ENCODE measurements around the gene TPX2. TPM values are rescaled to one million over a fixed set of nuclear protein-coding genes. Genes with fewer than 3 reads are reported as not detected.
A peak's percentile ranks its signal among the peaks of the same experiment; 100 is the strongest.

Gene TPX2
- total RNA-seq, 1 donor from 2014 or later = 22.6 TPM

DNA sequence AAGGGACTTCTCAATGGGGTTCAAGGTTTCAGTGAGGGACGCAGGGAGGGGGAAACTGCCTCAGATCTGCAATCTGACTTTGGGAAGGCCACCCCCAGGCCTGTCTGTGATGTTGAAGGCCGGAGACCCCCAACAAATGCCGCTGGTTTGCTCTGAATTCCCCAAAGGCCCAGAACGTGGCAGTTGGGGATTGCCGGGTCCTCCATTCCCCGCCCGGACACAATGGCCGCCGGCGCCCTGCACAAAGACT lies 16.1 kb upstream of the TPX2 start:
- no peaks in the 10 kb centered on the region for H3K27me3 Mint-ChIP-seq (ENCODE audit: unreplicated experiment)
- peak overlapping the region; percentile 90 for H3K4me3 Mint-ChIP-seq (ENCODE audit: unreplicated experiment)
- TF ChIP-seq CTCF (IDR thresholded peaks at IDR 0.05) = peak; percentile 28
- peak overlapping the region; percentile 98 for H3K27ac Mint-ChIP-seq (ENCODE audit: unreplicated experiment)
- H3K4me1 Mint-ChIP-seq (ENCODE audit: unreplicated experiment) = peaks cover 48% of the 10 kb centered on the region
- no peaks in the 10 kb centered on the region for H3K9me3 Mint-ChIP-seq (ENCODE audit: unreplicated experiment)
- peaks cover 20% of the 10 kb centered on the region for H3K36me3 Mint-ChIP-seq (ENCODE audit: unreplicated experiment)
- DNase-seq (ENCODE audit: extremely low spot score, unreplicated experiment) = no peak

- Mint-ChIP-seq H3K36me3 (ENCODE audit: unreplicated experiment) (peaks cover 20% of the 10 kb centered on the region), H3K4me3 (ENCODE audit: unreplicated experiment) (peak overlapping the region; percentile 90), H3K9me3 (ENCODE audit: unreplicated experiment) (no peaks in the 10 kb centered on the region), H3K4me1 (ENCODE audit: unreplicated experiment) (peaks cover 46% of the 10 kb centered on the region), H3K27me3 (ENCODE audit: unreplicated experiment) (no peaks in the 10 kb centered on the region), H3K27ac (ENCODE audit: unreplicated experiment) (peak overlapping the region; percentile 98)
- peak; percentile 99 for DNase-seq (ENCODE audit: extremely low spot score, unreplicated experiment)
- TF ChIP-seq CTCF (IDR thresholded peaks at IDR 0.05) = peak; percentile 94
These were observed 15.6 kb upstream of the TPX2 start for GRCh38 chr20:31723319-31724078.

GRCh38 chr20:31731321-31731717 lies 7.8 kb upstream of the TPX2 start:
- no peak for TF ChIP-seq CTCF (IDR thresholded peaks at IDR 0.05)
- no peak for DNase-seq (ENCODE audit: extremely low spot score, unreplicated experiment)
- no peaks in the 10 kb centered on the region for H3K9me3 Mint-ChIP-seq (ENCODE audit: unreplicated experiment)
- H3K27me3 Mint-ChIP-seq (ENCODE audit: unreplicated experiment) = no peaks in the 10 kb centered on the region
- no peak overlapping the region for H3K27ac Mint-ChIP-seq (ENCODE audit: unreplicated experiment)
- no peak overlapping the region for H3K4me3 Mint-ChIP-seq (ENCODE audit: unreplicated experiment)
- H3K36me3 Mint-ChIP-seq (ENCODE audit: unreplicated experiment) = no peaks in the 10 kb centered on the region
- peaks cover 5% of the 10 kb centered on the region for H3K4me1 Mint-ChIP-seq (ENCODE audit: unreplicated experiment)

DNA sequence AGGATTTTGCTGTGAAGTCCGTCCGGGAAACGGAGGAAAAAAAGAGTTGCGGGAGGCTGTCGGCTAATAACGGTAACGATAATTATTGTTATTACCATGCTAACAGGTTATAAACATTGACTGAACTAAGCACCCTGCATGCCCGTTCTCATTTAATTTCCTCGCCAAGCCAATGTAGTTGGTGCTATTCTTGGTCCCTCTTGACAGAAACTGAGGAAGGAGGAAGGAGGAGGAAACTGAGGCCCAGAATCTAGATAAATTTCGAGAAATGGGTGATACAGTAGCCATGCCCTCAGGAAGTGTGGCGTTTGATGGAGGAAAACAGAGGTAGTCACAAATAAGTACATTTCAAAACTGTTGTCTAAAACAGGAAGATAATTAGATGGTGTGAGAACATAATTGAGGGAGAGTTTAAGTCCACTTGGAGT lies 474 bp downstream of the TPX2 start:
- DNase-seq (ENCODE audit: extremely low spot score, unreplicated experiment) = no peak
- Mint-ChIP-seq H3K9me3 (ENCODE audit: unreplicated experiment) (no peaks in the 10 kb centered on the region), H3K27ac (ENCODE audit: unreplicated experiment) (no peak overlapping the region), H3K36me3 (ENCODE audit: unreplicated experiment) (no peaks in the 10 kb centered on the region), H3K4me1 (ENCODE audit: unreplicated experiment) (peaks cover 4% of the 10 kb centered on the region), H3K27me3 (ENCODE audit: unreplicated experiment) (no peaks in the 10 kb centered on the region), H3K4me3 (ENCODE audit: unreplicated experiment) (no peak overlapping the region)
- no peak for TF ChIP-seq CTCF (IDR thresholded peaks at IDR 0.05)

DNA sequence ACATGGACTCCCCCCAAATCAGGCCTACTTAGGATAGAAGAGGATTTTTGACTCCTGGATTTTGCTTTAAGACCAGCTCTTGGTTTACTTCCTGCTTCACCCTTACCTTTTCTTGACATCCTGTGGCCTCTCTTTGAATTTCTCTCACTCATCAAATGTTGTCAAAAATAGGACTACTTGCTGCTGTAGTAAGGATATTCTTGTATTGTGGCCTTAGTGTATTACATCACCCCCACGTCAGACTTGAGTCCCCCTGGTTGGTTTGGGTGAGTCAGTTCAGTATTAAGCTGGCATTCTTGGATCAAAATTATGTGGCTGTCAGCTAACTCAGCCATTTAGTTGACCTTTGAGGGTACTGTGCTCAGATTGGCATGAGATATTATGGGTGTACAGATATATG lies 1.1 kb downstream of the TPX2 start:
- H3K4me3 Mint-ChIP-seq (ENCODE audit: unreplicated experiment) = no peak overlapping the region
- DNase-seq (ENCODE audit: extremely low spot score, unreplicated experiment) = no peak
- H3K27me3 Mint-ChIP-seq (ENCODE audit: unreplicated experiment) = no peaks in the 10 kb centered on the region
- H3K4me1 Mint-ChIP-seq (ENCODE audit: unreplicated experiment) = peaks cover 4% of the 10 kb centered on the region
- no peak overlapping the region for H3K27ac Mint-ChIP-seq (ENCODE audit: unreplicated experiment)
- H3K9me3 Mint-ChIP-seq (ENCODE audit: unreplicated experiment) = no peaks in the 10 kb centered on the region
- no peaks in the 10 kb centered on the region for H3K36me3 Mint-ChIP-seq (ENCODE audit: unreplicated experiment)
- no peak for TF ChIP-seq CTCF (IDR thresholded peaks at IDR 0.05)

Measured in osteocyte (in vitro differentiated cells).